Fibroblast of the aortic adventitia (primary cell): Measurements from ENCODE around the gene RTCB. TPM values are rescaled to one million over a fixed set of nuclear protein-coding genes. Genes with fewer than 3 reads are reported as not detected.
A peak's percentile ranks its signal among the peaks of the same experiment; 100 is the strongest.

ENCODE experiments used
- DNase-seq: peaks from one replicate; pipeline ENCODE4 v3.0.0-alpha.2; 2010; ENCODE audit warnings: low read depth
- H3K4me3 ChIP-seq: 2 replicates; pipeline ENCODE4 v1.5.1; 2011; ENCODE audit warnings: low read depth, mild to moderate bottlenecking, control low read depth, low read length, moderate library complexity
- total RNA-seq: library from RNA; depleted of rRNA; stranded (reverse); fragments of >200 nt; gene quantifications from 2 replicates; pipeline ENCODE4 v1.2.3, GENCODE V29; 2012; ENCODE audit warnings: low replicate concordance
- TF ChIP-seq, protein P1 (sequence below): IDR thresholded peaks from 2 replicates; pipeline ENCODE4 v1.5.1; 2011; ENCODE audit warnings: mild to moderate bottlenecking, low read length, control low read depth, inconsistent platforms; ENCODE audit not compliant: insufficient read depth

Gene RTCB
- total RNA-seq, 1 donor = 74.8 TPM

DNA sequence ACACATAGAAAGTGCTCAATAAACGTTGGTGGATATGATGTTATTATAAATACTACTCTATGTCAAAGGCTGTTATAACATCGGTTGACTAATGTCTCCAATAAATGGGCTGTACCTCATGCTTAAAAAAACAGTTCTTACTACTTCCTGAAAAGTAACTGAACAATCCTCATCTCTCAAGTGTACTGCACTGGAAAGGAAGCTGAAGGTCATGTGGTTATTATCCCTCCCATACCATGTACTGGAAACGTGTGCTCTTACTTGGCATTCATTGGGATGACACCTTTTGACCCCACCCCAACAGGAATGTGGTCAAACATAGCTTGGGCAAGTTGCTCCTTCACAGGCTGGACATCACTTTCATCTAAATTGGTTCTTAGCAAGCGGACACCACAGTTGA, 10.6 kb downstream of the RTCB start:
- no peak overlapping the region for H3K4me3 ChIP-seq
- TF ChIP-seq, protein P1, sequence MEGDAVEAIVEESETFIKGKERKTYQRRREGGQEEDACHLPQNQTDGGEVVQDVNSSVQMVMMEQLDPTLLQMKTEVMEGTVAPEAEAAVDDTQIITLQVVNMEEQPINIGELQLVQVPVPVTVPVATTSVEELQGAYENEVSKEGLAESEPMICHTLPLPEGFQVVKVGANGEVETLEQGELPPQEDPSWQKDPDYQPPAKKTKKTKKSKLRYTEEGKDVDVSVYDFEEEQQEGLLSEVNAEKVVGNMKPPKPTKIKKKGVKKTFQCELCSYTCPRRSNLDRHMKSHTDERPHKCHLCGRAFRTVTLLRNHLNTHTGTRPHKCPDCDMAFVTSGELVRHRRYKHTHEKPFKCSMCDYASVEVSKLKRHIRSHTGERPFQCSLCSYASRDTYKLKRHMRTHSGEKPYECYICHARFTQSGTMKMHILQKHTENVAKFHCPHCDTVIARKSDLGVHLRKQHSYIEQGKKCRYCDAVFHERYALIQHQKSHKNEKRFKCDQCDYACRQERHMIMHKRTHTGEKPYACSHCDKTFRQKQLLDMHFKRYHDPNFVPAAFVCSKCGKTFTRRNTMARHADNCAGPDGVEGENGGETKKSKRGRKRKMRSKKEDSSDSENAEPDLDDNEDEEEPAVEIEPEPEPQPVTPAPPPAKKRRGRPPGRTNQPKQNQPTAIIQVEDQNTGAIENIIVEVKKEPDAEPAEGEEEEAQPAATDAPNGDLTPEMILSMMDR = no peak
- no peak for DNase-seq

DNA sequence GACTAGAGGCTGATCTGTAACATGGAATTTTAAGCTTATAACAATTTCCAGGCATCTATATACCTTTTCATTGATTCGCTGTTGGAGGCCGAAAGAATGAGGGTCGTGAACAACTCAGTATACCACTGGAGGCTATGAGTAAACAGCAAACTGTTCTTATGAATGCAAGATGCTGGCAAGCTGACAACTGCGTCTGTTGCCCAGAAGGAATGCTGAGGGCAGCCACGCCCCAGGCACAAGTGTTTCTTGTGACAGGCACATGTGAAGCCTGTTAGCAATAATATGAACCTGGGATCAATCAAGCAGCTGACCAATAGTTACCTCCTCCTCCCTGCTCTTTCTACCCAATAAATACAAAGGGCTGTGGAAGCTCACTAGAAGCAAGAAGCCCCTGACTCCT, 15.3 kb downstream of the RTCB start:
- TF ChIP-seq, protein P1 = no peak
- no peak overlapping the region for H3K4me3 ChIP-seq
- peak; percentile 10 for DNase-seq

DNA sequence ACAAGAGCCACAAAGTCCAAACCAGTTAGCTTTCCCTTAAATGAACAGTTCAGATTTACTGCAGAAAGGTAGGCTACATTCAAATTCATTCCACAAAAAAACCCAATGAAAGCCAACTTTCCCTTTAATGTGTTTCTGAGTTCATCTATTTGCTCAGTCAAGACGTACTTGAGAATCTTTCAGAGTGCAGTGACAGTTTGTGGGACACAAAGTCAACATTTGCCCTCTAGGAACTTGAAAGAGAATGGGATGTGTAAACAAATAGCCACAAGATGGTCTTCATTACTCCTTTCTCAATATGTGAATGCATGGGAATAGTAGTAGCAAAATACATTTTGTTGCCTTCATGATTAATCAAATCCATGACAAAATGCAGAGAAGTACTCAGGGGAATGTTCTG, 15.8 kb downstream of the RTCB start:
- DNase-seq = no peak
- no peak overlapping the region for H3K4me3 ChIP-seq

DNA sequence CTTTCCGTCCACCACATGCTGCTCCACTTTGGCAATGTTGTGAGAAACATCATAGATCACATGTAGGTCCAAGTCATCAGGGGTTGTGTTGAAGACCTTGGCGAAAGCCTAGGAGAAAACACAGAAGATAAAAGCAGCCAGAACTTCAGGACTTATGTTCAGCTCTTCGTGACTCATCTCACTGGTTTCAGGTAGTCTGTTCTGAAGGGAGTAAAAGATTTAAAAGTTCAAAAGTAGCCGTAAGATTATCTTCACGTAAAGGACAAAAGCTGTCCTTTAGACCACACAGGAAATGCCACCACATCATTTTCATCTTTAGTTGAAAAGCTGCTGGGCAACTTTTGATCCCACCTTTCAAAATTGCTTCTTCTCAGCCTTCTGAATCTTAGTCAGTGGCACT, 16.9 kb downstream of the RTCB start:
- TF ChIP-seq, protein P1 = no peak
- no peak overlapping the region for H3K4me3 ChIP-seq
- DNase-seq = no peak

More for the DNA sequence above, 15.8 kb downstream of the RTCB start:
- TF ChIP-seq, protein P1 = no peak

DNA sequence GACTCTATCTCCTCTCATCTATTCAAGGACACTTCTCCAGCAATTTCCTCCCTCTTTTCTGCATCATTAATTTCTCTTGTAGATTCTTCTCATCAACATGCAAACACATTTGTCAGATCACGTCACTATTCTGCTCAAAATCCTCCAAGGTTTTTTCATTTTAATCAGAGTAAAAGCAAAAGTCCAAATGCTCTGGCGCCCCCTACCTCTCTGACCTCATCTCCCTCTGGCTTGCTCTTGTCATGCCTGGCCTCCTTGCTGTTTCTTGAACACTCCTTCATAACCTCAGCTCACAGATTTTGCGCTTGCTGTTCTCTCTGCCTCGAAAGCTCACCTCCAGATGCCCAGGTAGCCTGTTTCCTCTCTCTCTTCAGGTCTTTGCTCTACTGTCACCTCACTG, 22.4 kb downstream of the RTCB start:
- TF ChIP-seq, protein P1 = peak; percentile 42
- peak; percentile 20 for DNase-seq
- H3K4me3 ChIP-seq = no peak overlapping the region

DNA sequence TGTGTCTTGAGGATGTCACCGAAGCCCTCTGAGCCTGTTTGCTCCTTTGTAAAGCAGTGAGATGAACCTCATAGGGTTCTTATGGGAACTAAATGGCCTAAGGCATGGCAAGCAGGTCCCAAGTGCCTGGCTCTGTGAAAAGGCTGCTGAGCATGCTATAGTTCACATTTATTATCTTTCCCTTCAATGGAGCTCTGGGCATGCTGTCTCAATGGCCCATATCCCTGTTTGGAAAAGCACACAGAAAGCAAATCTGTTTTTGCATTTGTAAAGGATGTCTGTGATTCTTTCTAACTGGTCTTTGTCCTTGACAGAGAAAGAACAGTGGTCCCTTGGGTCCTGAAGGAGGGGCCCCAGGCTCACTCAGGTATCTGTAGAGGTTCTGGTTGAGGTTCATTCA, 26.4 kb downstream of the RTCB start:
- no peak for DNase-seq
- no peak overlapping the region for H3K4me3 ChIP-seq
- TF ChIP-seq, protein P1 = no peak

DNA sequence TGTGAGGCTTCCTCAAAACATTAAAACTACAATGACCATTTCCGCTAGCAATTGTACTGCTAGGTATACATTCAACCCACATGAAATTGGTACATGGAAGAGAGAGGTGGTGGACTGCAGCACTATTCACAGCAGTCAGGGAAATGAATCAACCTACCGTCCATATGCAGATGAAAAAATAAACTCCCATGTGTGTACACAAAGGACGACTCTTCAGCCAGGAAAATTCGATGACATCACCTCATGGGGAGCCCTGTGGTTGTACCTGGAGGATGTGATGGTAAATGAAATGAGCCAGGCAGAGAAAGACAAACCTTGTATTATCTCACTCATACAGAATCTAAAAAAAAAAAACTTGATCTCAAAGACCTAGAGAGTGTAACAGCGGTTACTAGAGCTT, 31.1 kb downstream of the RTCB start:
- TF ChIP-seq, protein P1 = no peak
- no peak overlapping the region for H3K4me3 ChIP-seq
- no peak for DNase-seq
